Nephron progenitor cell (in vitro differentiated cells): ENCODE results near the gene SIVA1.
A peak's percentile ranks its signal among the peaks of the same experiment; 100 is the strongest.

ENCODE experiments used
- DNase-seq: peaks from one replicate; pipeline ENCODE4 v3.0.0; 2021
- H3K27ac Mint-ChIP-seq: 2 replicates; pipeline ENCODE4 v1.8.0; 2021; ENCODE audit warnings: mild to moderate bottlenecking, moderate library complexity, mixed read lengths
- H3K27me3 Mint-ChIP-seq: 2 replicates; pipeline ENCODE4 v1.8.0; 2021; ENCODE audit warnings: mild to moderate bottlenecking, low read depth, mixed read lengths; ENCODE audit not compliant: poor library complexity
- H3K36me3 Mint-ChIP-seq: 2 replicates; pipeline ENCODE4 v1.8.0; 2021; ENCODE audit warnings: low read depth, mixed read lengths
- H3K4me1 Mint-ChIP-seq: 2 replicates; pipeline ENCODE4 v1.8.0; 2021; ENCODE audit warnings: mixed read lengths
- H3K4me3 Mint-ChIP-seq: 2 replicates; pipeline ENCODE4 v1.8.0; 2021; ENCODE audit warnings: mild to moderate bottlenecking, moderate library complexity, mixed read lengths
- H3K9me3 Mint-ChIP-seq: 2 replicates; pipeline ENCODE4 v1.8.0; 2021; ENCODE audit warnings: mild to moderate bottlenecking, moderate library complexity, mixed read lengths
- TF ChIP-seq, protein P1 (sequence below): fragments of 200-600 bp; sonication (generic); IDR thresholded peaks from 2 replicates; pipeline ENCODE4 v1.5.0; 2021; ENCODE audit warnings: antibody characterized with exemption

Gene SIVA1

DNA sequence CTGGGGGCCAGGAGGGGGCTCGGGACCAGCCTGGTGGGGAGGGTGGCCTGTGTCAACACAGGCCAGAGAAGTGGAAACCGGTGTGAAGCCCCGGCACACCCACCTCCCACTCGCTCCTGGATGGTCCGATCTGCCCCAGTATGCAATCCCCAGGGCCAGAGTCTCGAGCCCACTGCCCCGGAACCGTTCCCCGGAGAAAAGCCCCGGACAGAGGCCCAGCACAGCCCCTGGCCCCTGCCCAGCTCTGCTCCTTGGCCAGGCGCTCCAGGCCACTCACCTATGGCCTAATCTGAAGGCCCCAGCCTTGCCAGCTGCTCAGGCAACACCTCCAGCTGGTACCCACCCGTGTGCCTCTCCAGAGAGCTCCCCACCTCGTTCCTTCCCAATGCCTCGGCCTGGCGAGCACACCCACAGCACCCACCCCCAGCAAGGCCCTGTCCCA is 24.9 kb downstream of the SIVA1 start:
- Mint-ChIP-seq H3K9me3 (no peaks in the 10 kb centered on the region), H3K27me3 (no peaks in the 10 kb centered on the region), H3K4me3 (no peak overlapping the region), H3K4me1 (no peaks in the 10 kb centered on the region), H3K27ac (no peak overlapping the region), H3K36me3 (peaks cover under 1% of the 10 kb centered on the region)
- DNase-seq = no peak
- TF ChIP-seq, protein P1, sequence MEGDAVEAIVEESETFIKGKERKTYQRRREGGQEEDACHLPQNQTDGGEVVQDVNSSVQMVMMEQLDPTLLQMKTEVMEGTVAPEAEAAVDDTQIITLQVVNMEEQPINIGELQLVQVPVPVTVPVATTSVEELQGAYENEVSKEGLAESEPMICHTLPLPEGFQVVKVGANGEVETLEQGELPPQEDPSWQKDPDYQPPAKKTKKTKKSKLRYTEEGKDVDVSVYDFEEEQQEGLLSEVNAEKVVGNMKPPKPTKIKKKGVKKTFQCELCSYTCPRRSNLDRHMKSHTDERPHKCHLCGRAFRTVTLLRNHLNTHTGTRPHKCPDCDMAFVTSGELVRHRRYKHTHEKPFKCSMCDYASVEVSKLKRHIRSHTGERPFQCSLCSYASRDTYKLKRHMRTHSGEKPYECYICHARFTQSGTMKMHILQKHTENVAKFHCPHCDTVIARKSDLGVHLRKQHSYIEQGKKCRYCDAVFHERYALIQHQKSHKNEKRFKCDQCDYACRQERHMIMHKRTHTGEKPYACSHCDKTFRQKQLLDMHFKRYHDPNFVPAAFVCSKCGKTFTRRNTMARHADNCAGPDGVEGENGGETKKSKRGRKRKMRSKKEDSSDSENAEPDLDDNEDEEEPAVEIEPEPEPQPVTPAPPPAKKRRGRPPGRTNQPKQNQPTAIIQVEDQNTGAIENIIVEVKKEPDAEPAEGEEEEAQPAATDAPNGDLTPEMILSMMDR = no peak

- H3K4me3 Mint-ChIP-seq = no peak overlapping the region
- DNase-seq = no peak
- no peak overlapping the region for H3K27ac Mint-ChIP-seq
- H3K9me3 Mint-ChIP-seq = no peaks in the 10 kb centered on the region
- no peaks in the 10 kb centered on the region for H3K27me3 Mint-ChIP-seq
- H3K4me1 Mint-ChIP-seq = no peaks in the 10 kb centered on the region
- H3K36me3 Mint-ChIP-seq = no peaks in the 10 kb centered on the region
- TF ChIP-seq, protein P1 = no peak
These were observed 25.9 kb downstream of the SIVA1 start for GRCh38 chr14:104778694-104779331.

GRCh38 chr14:104779776-104780512 is 27.0 kb downstream of the SIVA1 start:
- H3K27me3 Mint-ChIP-seq = no peaks in the 10 kb centered on the region
- H3K9me3 Mint-ChIP-seq = no peaks in the 10 kb centered on the region
- no peaks in the 10 kb centered on the region for H3K36me3 Mint-ChIP-seq
- no peak for DNase-seq
- H3K27ac Mint-ChIP-seq = no peak overlapping the region
- H3K4me3 Mint-ChIP-seq = no peak overlapping the region
- H3K4me1 Mint-ChIP-seq = no peaks in the 10 kb centered on the region
- TF ChIP-seq, protein P1 = no peak

GRCh38 chr14:104780513-104781030 is 27.6 kb downstream of the SIVA1 start:
- no peaks in the 10 kb centered on the region for H3K4me1 Mint-ChIP-seq
- no peak overlapping the region for H3K4me3 Mint-ChIP-seq
- TF ChIP-seq, protein P1 = no peak
- DNase-seq = no peak
- no peaks in the 10 kb centered on the region for H3K27me3 Mint-ChIP-seq
- H3K27ac Mint-ChIP-seq = no peak overlapping the region
- H3K36me3 Mint-ChIP-seq = no peaks in the 10 kb centered on the region
- H3K9me3 Mint-ChIP-seq = no peaks in the 10 kb centered on the region

DNA sequence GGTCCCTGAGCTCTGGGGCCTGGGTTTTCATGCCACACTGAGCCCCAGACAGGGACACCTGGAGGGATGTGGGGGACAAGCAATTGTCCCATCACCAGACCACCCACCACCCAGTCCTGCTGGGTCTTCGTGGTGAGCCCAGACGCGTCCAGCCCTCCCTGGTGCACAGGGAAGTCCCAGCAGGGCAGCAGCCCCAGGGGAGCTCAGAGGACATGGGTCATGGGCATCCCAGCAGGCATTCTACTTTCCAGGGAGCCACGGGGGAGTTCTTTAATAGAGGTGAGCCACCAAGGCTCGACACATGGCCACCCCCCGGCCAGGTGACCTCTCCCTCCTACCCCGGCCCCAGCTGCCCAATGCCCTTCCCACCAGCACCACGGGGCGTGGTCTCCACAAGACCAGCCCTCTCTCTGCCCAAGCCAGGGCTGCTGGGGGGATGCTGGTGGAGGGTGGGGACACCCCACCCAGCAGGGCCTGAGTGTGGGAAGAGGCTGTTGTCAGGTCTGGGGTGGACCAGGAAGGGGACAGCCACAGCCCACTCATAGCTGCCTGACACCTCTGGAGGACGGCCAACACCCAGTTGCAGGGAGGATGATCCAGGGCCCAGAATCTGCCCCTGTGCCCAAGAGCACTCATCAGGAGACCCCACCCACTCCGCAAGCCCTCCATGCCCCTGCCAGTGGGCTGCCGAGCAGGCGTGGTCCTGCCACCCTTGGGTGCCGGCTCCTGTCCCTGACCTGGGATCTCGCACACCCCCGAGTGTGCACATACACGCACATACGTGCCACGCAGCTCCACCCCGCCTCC is 28.5 kb downstream of the SIVA1 start:
- Mint-ChIP-seq H3K36me3 (no peaks in the 10 kb centered on the region), H3K4me3 (no peak overlapping the region), H3K9me3 (no peaks in the 10 kb centered on the region), H3K27ac (peak overlapping the region; percentile 68), H3K27me3 (no peaks in the 10 kb centered on the region), H3K4me1 (no peaks in the 10 kb centered on the region)
- no peak for DNase-seq
- TF ChIP-seq, protein P1 = no peak
